HG03175 (cell line): ENCODE data around the gene TDRD5.
"Not testable (repeated sequence)": the region's sequence is repeated elsewhere in the genome, so short reads cannot be mapped to it uniquely, and the experiment has no call there.

Experiments used
- ATAC-seq: cut with Tn5 transposase; IDR thresholded peaks from one replicate; pipeline ENCODE4 v1.9.1; 2021; ENCODE audit warnings: mild to moderate bottlenecking, moderate library complexity; ENCODE audit not compliant: unreplicated experiment

Gene TDRD5

DNA sequence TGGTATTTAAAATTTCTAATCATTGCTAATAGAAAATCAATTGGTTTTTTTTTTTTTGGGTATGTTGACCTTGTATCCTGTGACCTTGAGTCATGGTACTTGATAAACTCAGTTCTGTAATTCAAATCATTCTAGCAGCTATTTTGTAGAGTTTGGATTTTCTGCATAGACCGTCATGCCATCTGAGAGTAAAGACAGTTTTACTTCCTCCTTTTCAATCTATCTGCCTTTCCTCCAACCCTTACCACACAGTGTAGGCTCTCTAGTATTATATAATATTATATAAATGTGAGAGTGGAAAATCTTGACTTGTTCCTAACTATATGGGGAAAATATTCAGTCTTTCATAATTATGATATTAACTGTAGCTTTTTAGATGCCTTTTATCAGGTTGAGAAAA lies 7.0 kb downstream of the TDRD5 start:
- no peak for ATAC-seq

DNA sequence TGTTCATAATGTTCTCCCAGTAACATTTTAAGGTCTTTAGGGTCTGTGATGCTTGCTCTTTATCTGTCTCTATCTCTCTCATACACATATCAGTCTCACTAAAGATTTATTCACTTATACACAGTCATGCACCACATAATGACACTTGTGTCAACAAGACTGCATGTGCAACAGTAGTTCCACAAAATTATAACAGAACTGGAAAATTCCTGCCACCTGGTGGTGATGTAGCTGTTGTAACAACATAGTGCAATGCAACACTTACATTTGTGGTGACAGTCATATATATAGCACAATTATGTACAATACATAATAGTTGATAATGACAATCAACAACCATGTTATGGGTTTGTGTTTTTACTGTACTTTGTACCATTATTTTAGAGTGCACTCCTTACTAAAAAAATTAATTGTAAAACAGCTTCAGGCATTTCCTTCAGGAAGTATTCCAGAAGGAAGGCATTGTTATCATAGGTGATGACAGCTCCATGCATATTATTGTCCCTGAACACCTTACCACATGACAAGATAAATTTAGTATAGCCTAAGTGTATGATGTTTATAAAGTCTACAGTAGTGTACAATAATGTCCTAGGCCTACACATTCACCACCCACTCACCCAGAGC lies 8.1 kb downstream of the TDRD5 start:
- no peak for ATAC-seq

DNA sequence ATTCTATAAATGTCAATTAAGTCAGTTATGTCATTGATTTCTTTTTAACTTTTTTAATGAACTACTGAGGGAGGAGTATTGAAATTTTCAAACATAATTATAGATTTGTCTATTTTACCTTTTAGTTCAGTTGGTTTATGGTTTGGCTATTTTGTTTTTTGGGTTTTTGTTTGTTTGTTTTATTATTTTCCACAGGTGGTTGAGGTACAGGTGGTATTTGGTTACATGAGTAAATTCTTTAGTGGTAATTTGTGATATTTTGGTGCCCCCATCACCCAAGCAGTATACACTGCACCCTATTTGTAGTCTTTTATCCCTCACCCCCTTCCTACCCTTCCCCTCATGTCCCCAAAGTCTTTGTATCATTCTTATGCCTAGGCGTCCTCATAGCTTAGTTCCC lies 9.5 kb downstream of the TDRD5 start:
- ATAC-seq, result no peak

DNA sequence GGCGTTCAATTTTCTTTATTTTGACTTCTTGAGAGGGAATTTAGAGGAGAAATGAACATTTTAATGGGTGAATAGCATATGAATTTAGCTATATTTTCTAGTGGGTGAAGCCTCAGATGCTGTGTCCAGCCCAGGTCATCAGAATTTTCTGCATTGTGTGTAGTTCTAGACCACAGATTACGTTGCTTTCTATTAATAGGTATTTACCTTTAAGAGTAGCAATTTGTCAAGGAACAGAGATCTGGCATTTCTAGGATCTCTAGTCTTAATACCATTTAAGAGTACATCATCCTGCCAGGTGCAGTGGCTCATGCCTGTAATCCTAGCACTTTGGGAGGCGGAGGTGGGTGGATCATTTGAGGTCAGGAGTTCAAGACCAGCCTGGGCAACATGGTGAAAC lies 20.7 kb downstream of the TDRD5 start:
- no peak for ATAC-seq

GRCh38 chr1:179630719-179631118 lies 39.1 kb downstream of the TDRD5 start:
- no peak for ATAC-seq

DNA sequence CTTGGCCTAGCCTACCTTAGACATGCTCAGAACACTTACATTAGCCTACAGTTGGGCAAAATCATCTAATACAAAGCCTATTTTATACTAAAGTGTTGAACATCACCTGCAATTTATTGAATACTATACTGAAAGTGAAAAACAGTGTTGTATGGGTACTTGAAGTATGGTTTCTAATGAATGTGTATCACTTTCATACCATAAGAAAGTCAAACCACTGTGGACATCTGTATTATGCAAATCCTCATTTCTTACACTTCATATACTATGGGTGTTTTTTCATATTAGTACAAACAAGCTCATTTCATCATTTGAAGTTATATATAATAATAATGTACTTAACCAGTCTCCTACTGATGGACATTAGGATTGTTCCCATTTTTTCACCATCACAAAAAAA lies 41.2 kb downstream of the TDRD5 start:
- ATAC-seq, result peak; percentile 92

- no peak for ATAC-seq
Measured at GRCh38 chr1:179637211-179637860, 45.7 kb downstream of the TDRD5 start.

- no peak for ATAC-seq
Measured at GRCh38 chr1:179661018-179661417, 69.4 kb downstream of the TDRD5 start.

DNA sequence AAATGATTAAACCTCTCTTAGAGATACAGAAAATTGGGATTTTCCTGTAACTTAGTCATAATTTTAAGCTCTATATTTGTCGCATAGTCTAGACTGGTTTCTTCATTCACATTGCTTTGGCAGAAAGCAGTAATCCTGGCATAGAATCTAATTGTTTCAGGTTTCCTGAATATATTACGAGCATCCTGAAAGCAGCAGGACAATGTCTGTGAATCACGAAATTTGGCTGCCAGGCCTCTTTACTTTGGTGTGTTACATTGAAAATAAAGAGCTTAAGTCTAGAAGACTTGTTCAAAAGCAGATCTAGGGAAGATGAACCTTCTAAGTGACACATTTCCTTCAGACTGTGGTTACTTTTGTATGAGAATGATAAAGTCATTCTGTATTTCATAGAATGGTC lies 72.2 kb downstream of the TDRD5 start:
- no peak for ATAC-seq

DNA sequence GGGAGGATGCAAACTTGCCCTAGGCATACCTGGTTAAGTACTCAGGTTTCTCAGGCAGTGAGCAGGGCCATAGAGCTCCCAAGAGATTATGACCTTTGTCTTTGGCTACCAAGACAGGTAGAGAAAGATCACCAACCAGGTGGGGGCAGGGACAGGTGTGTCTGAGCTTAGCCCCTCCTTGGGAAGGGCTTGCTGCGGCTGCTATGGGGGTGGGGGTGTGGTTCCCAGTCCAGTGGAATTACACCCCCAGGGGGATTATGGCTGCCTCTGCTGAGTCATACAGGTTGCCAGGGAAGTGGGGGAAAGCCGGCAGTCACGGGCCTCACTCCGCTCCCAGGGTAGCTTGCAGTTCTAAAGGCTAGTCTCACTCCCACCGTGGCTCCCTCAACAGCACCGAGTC lies 86.2 kb downstream of the TDRD5 start:
- ATAC-seq, result no peak

DNA sequence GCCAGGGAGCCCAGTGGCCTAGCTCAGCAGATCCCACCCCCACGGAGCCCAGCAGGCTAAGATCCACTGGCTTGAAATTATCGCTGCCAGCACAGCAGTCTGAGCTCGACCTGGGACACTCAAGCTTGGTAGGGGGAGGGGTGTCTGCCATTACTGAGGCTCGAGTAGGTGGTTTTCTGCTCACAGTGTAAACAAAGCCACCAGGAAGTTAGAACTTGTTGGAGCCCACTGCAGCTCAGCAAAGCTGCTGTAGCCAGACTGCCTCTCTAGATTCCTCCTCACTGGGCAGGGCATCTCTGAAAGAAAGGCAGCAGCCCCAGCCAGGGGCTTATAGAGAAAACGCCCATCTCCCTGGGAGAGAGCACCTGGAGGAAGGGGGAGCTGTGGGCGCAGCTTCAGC lies 102.9 kb downstream of the TDRD5 start:
- not testable (repeated sequence) for ATAC-seq

DNA sequence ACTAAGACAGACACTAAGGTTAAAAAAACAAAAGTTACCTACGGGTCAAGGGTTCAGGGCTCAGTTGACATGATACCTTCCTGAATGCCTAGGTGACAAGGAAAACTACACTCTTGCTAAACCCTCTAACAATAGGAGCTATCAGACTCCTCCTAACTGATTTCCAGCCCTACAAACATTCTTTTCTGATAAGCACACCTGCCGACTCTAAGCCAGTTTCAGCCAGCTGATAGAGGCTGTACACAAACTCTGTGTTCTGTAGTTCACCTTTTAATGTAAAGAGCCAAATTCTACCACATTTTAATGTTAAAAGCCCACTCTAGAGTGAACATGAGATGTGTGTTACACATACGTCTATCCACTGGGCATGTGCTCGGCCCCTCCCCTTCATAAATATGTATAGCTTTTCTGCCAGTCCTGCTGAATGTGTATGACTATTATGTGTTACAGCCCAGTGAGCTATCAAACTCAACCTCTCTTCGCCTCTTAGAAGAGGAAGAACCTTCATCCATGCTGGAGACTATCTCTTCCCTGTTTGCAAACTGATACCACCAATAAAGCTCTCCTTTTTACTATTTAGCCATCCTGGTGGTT lies 111.4 kb downstream of the TDRD5 start:
- no peak for ATAC-seq

- ATAC-seq, result no peak
Measured at GRCh38 chr1:179706339-179706941, 114.8 kb downstream of the TDRD5 start.

DNA sequence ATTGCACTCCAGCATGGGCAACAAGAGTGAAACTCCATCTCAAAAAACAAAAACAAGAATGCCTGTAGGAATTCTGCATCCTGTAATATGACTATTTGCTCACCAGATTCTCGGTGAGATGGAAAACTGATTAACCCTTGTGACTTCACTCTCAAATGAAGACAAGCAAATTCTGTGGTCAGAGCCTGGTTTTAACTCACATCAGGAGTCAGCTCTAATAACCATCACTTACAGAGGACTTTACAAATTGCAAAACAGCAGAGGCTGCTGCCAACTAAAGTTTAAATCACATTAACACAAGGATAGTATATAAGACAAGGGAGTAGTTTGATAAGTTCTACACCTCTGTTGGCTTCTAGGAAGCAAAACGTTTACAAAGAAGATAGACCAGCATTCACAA lies 115.8 kb downstream of the TDRD5 start:
- no peak for ATAC-seq

DNA sequence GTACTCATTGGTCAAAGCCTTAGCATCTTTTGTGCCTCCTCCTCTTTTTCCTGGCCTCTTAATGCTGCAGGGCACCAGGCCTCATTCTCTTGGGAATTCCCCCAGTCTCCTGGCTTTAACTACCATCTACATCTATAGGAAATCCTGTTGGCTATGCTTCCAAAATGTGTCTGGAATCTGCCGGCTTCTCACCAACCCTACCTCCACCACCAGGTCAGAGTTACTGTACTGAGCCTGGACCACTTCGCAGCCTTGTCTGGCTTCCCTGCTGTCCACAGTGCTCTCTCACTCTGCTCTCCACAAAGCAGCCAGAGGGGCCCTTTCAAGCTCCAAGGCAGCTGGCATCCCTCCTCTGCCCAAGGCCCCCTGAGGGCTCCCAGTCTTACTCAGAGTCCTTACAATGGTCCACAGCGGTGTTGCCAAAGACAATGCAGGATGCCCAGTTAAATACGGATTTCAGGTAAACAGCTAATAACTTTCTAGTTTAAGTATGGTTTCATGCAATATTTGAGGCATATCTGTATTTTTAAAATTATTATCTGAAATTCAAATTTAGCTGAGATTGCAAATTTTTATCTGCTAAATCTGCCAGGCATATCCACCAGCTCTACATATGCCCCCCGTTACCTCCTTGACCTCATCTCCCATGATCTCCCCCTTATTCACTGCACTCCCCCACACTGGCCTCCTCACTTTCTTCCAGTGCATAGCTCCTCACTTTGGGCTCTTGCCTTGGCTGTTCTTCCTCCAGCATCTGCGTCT lies 117.0 kb downstream of the TDRD5 start:
- no peak for ATAC-seq

DNA sequence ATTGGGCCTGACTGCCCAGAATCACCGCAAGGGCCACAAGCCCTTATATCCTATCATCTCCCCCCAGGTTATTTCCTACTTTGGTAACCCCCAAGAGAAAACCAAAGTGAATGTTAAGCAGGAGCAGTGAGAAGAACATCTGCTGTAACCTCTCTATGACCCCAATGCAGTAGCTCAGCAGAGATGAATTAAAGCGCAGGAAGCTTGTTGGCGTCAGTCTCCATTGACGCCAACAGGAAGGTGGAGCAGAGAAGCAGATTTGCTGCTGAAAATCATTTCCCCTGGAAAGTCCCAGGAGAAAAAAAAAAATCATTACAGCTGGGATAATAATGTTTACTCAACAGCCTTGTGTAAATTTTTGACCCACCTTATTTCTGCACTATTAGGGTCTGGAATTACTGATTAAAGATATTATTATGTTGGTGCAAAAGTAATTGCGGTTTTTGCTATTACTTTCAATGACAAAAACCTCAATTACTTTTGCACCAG lies 118.3 kb downstream of the TDRD5 start:
- ATAC-seq, result peak; percentile 73

DNA sequence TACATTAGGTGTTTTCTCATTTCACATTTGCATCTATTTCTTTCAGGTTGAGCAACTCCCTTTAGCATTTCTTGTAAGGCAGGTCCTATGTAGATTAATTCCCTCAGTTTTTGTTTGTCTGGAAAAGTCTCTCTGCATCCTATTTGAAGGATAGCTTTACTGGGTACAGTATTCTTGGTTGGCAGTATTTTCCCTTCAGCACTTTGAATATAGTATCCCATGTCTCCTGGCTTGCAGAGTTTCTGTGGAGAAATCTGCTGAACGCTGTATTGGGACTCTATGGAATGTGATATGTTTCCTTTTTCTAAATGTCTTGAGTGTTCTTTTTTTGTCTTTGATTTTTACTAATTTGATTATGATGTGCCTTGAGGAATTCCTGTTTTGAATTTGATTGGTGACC lies 122.5 kb downstream of the TDRD5 start:
- ATAC-seq, result no peak

- ATAC-seq, result no peak
Measured at GRCh38 chr1:179714623-179715022, 123.0 kb downstream of the TDRD5 start.

DNA sequence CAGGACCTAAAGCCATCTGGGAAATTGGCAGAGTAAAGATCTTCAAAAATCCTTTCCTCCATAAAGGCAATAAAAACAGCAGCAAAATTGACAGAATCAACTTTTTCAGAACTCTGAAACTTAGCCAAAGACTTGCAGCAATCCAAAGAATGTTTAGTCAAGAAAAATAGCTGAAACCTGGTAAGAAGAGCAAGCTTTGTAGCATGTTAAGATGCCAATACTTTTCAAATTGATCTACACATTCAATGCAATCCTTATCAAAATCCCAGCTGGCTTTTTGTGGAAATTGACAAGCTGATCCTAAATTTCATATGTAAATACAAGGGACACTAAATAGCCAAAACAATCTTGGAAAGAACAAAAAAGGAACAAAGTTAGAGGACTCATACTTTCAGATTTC lies 127.6 kb downstream of the TDRD5 start:
- ATAC-seq, result no peak

- ATAC-seq, result no peak
Measured at GRCh38 chr1:179728271-179728670, 136.6 kb downstream of the TDRD5 start.

GRCh38 chr1:179729881-179730280 lies 138.2 kb downstream of the TDRD5 start:
- ATAC-seq, result no peak
